OCI-LY3 (cell line): ENCODE data around the gene BRF1.
A peak's percentile ranks its signal among the peaks of the same experiment; 100 is the strongest.

Experiments
- CTCF ChIP-seq: fragments of 200-600, 300-600 bp; sonication (generic); IDR thresholded peaks from 2 replicates; pipeline ENCODE4 v1.5.1; 2014; ENCODE audit warnings: antibody characterized with exemption, low read length, low read depth
- EZH2phosphoT487 ChIP-seq: fragments of 200-600 bp; shearing (Covaris generic); IDR thresholded peaks from 2 replicates; pipeline ENCODE4 v1.6.1; 2018; ENCODE audit warnings: antibody characterized with exemption, mixed run types, low read depth

- TF ChIP-seq CTCF (peak; percentile 6; the same call in 1 of the 2 replicates), EZH2phosphoT487 (no peak)
Observed at GRCh38 chr14:105178069-105178867, 122.5 kb downstream of the BRF1 start.
